ENCODE results near the gene MCRS1.

DNA sequence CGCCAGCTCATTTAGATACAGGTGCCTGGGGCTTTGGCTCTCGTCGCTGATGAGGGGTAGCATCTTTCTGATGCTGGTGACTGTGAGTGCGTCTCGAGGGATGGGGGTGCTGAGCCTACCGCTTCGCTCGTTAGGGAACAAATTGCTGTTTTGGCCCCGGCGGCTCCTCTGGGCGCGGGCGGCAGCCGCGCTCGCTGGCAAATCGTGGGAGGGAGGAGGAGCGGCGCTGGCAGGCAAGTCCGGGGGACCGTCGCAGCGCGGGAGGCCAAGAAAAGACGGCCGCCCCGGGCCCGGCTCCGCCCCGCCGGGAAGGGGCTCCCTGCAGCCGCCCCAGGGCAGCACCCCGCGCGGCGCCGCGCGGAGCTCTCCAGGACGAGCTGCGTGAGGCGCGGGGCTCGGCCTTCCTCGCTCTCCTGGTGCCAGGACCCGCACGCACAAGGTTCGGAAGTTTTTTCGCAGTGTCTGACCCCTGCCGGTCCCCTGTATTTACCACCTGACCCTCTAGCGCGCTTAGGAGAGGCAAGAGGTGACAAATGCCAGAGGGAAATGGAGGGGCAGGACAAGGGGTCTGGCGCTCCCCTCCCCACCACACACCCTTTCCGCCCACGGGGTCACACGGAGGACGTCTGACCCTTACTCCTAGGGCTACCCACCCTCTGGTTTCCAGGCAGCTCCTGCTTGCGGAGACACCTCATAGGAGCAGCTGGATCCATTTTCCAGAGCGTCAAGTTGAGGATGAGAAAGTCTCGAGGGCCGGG lies 30.0 kb downstream of the MCRS1 start:
- TF ChIP-seq CTCF (IDR thresholded peaks at IDR 0.05) (no peak), EP300 (IDR thresholded peaks at IDR 0.05) (no peak), POLR2A (IDR thresholded peaks at IDR 0.05) (no peak)
